Vagina (tissue), 2 donors: ENCODE measurements around the gene FAM83C.

Experiments
- CTCF ChIP-seq, 3 experiments: fragments of 450-650 bp in 2 of 3; fragments of 200-600 bp in 1 of 3; sonication (generic) in 1 of 3; IDR thresholded peaks; one replicate each; pipeline ENCODE4 v1.5.1; 2017 to 2019; ENCODE audit warnings: antibody characterized with exemption in 3 of 3, mild to moderate bottlenecking in 2 of 3, moderate library complexity in 2 of 3
- POLR2A ChIP-seq, 2 donors: fragments of 450-650 bp; IDR thresholded peaks; one replicate each; pipeline ENCODE4 v1.6.1; 2017; ENCODE audit warnings: antibody characterized with exemption in 2 of 2, mild to moderate bottlenecking in 2 of 2, moderate library complexity in 2 of 2
- POLR2AphosphoS5 ChIP-seq, 2 donors: sonication (generic); formaldehyde crosslinking; IDR thresholded peaks; one replicate each; pipeline ENCODE4 v1.9.0; 2017; ENCODE audit warnings: antibody characterized with exemption in 2 of 2, mild to moderate bottlenecking in 2 of 2, low read depth in 1 of 2; ENCODE audit not compliant: insufficient read depth in 1 of 2

- TF ChIP-seq CTCF (IDR thresholded peaks at IDR 0.05) (no peak), POLR2AphosphoS5 (IDR thresholded peaks at IDR 0.05; ENCODE audit: insufficient read depth in 1 of 2, low read depth in 1 of 2) (no peak), POLR2A (IDR thresholded peaks at IDR 0.05) (no peak)
Measured at GRCh38 chr20:35326740-35327073, 34.5 kb upstream of the FAM83C start.
